DMS53 treated with DMSO at 0.1 percent for 48 hours (cell line): ENCODE measurements around the gene KLHL17.
"Not testable (repeated sequence)": the region's sequence is repeated elsewhere in the genome, so short reads cannot be mapped to it uniquely, and the experiment has no call there.

ENCODE experiments used
- DNase-seq: peaks from one replicate; lab custom pipeline; 2025; ENCODE audit not compliant: unreplicated experiment; lab: John Stamatoyannopoulos, UW

The KLHL17 gene

GRCh38 chr1:998995-999724 lies 38.8 kb downstream of the KLHL17 start:
- peak; percentile 22 for DNase-seq

GRCh38 chr1:999725-1000356 lies 39.5 kb downstream of the KLHL17 start, which contains the start of gene HES4:
HES4 (minus strand) TSS chr1:1000097; CDS start chr1:999973, 124 bp downstream.
- DNase-seq, result peak; percentile 83

- DNase-seq, result peak; percentile 48
These were observed 40.1 kb downstream of the KLHL17 start for GRCh38 chr1:1000357-1001056.

- DNase-seq, result no peak
These were observed 40.8 kb downstream of the KLHL17 start for GRCh38 chr1:1001057-1001783.

GRCh38 chr1:1003618-1004419 lies 43.4 kb downstream of the KLHL17 start:
- no peak for DNase-seq

GRCh38 chr1:1004420-1004779 lies 44.0 kb downstream of the KLHL17 start:
- DNase-seq, result no peak

GRCh38 chr1:1004780-1005697 lies 44.7 kb downstream of the KLHL17 start:
- peak; percentile 44 for DNase-seq

- no peak for DNase-seq
These were observed 45.5 kb downstream of the KLHL17 start for GRCh38 chr1:1005774-1006304.

- DNase-seq, result peak; percentile 84
These were observed 46.1 kb downstream of the KLHL17 start for GRCh38 chr1:1006305-1007159.

GRCh38 chr1:1010131-1010530 lies 49.7 kb downstream of the KLHL17 start:
- DNase-seq, result not testable (repeated sequence)

- DNase-seq, result no peak
These were observed 51.1 kb downstream of the KLHL17 start for GRCh38 chr1:1011396-1011949.

GRCh38 chr1:1012736-1013104 lies 52.3 kb downstream of the KLHL17 start:
- DNase-seq, result not testable (repeated sequence)

- DNase-seq, result peak; percentile 79
These were observed 52.9 kb downstream of the KLHL17 start, which contains the start of gene ISG15 for GRCh38 chr1:1013105-1013921. ISG15 (plus strand) TSS chr1:1013497; CDS start chr1:1013574, 77 bp downstream.

GRCh38 chr1:1013922-1014648 lies 53.7 kb downstream of the KLHL17 start:
- peak; percentile 70 for DNase-seq

GRCh38 chr1:1014799-1015681 lies 54.7 kb downstream of the KLHL17 start:
- peak; percentile 4 for DNase-seq
